ENCODE data around the gene RBMS1.

The RBMS1 gene

DNA sequence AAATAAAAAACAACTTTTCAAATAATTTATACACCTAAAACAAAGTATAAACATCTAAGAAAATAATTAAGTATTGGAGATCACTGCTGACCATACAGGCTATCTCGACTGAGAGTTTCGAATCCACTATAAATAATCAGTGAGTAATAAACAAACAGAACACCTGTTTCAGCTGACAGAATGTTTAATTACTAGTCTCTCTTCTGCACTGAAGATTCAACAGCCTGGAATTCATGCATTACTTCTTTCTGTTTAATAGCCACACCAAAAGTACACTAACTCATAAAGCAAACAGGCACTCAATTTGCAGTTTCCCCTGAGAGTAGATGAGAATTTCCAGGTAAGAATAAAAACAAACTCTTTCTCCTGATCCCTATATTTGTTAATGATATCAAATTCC, 138.5 kb downstream of the RBMS1 start:
- no peak for DNase-seq

DNA sequence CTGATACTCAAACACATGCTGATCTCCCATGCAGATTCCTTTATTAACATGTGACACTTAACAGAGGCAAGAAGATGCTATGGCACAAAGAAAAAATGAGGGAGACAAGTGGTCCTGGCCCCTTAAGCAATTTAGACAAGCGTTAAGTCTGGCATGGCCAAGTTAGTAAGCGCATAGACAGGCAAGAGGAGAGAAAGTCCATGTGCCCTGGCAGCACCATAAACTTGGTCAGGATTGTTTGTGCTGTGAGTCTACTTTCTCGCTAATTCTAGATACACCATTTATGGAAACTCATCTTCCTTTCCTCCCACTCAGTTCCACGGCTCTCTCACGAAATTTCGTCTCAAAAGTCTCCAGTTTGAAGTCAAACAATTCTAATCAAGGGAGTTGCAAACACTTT, 138.9 kb downstream of the RBMS1 start:
- DNase-seq = no peak

DNA sequence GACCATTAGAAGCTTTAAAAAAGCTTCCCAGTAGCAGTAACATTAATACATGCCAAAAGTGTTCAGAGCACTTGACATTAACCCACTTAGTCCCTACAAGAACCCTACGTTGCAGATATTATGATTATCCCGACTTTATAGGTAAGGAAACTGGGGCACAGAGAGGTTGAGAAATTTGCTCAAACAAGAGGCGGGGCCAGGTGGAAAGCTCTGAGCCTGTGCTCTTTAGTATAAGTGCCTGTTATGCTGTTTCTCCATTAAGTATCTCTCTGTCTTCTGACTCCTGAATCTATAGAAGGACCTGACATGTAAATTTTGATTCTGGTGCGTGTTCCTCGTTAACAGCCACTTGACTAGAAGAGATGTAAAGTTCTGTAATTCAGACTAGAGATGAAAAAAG, 139.8 kb downstream of the RBMS1 start:
- DNase-seq = no peak

DNA sequence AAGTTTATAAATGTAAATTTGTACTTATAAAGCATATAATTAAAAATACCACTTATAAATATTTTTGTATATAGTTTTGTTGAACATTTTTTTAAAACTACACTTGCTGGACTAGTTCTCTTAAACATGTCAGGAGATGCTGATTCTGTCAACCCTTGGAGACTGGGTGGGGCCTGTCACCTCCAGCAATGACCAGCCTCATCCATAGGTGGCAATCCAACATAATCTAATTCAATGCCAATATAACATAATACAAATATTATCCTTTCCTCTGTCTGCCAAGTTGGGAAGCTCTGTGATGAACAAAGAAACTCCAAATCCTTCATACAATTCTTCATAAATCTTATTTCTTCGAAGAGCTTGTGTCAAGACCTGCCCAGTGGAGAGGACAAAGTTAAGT, 140.4 kb downstream of the RBMS1 start:
- no peak for DNase-seq

DNA sequence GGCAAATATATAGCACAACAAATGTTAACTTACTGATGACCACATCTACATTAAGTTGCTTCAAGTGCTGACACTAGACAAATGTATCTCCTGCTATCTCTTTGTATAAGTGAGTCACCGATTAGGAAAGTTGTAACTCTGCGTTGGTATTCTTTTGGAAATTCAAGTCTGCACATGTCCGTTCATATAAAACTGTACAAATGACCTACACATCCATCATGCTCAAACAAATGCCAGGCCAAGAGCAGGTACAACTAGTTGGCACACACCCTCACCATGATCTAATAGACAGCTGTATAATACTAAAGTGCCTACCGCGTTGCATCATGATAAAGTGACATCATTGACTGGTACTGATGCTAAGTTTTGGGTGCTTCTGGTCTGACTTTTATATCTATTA, 141.1 kb downstream of the RBMS1 start:
- no peak for DNase-seq

DNA sequence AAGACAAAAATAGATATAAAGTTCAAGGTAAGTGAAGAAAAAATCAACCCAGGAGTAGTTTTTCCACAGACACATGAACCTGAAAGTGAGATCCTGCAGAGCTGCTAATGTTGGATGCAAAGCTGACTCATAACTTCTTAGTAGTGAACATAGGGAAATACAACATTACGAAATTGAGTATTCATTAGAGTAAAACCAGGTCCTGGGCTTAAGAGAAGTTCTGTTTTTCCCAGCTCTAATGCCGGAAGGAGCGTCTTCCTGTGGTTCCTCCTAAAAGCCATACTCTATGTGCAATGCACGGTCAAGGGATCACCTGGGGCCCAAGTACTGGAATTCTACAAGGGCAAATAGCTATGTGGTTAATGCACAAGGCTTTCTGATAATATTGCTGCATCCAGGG, 141.7 kb downstream of the RBMS1 start:
- DNase-seq = no peak

DNA sequence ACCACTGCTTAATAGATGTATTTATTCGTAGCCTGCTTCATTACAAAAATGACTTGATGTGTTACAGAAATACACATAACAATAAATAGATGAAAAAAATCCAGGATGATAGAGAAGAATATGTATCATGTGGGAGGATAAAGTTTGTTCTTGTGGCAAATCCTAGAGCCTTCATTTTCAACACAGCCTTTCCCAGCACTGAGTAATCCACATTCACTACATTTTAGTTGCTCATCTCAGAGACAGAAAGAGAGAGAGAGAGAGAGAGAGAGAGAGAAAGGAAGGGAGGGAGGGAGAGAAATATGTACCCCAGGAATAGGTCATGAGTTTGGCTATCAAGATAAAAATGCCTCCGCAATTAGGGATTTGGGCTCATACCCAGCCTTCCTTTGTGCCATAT, 144.3 kb downstream of the RBMS1 start:
- DNase-seq = no peak

DNA sequence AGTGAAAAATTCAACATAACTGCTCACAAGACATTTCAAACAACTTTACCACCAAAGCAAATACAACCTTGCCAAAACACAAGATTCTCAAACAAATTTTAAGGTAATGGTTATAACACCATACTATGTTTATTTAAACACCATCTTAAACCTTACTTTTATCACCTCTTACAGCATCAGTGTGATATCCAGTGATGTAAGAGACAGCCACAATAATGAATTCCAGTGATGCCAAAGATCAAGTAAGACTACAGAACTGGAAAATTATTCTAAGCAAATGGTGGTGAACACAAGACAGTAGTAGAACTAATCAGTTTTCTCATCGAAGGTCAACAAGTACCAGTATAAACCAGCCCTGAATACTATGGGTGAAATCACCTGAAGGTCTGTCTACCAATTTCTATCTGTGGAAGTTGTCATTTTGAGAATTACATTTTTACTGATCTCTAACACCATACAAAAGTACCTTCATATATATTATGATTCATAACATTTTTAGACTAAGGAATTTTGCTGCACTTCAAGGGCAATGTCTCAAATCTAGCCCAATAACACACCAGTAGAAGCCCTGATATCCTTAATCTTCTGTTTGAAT, 146.2 kb downstream of the RBMS1 start:
- DNase-seq = no peak

DNA sequence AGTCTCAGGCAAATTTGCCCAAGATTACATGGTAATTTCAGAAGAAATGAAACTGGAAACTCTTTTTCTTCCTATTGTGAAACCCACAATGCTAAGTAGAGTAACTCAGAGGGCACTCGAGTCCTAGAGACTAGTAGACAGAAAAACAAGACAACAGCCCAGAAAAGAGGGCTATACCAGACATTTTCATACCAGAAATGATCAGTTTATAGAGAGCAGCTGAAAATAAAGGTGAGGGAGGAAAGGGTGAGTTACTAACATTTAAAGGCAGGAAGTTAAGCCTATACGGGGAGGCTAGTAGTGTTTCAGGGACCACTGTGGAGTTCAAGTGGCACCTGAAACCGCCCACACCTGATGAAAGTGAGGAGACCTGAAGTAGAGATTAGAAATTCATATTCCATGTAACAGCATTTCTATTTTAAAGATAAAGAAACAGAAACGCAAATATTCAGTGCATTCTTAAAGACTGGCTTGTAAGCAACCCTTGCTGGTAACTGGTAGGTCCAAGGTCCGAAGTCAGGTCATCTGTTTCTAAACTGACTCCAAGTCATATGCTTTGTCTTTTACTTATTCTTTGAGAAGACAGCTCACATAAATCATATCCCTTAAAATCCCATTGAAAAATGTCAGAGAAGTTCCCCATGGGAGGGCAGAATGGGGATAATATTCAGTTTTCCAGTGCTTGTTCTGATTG, 148.4 kb downstream of the RBMS1 start:
- DNase-seq = no peak

DNA sequence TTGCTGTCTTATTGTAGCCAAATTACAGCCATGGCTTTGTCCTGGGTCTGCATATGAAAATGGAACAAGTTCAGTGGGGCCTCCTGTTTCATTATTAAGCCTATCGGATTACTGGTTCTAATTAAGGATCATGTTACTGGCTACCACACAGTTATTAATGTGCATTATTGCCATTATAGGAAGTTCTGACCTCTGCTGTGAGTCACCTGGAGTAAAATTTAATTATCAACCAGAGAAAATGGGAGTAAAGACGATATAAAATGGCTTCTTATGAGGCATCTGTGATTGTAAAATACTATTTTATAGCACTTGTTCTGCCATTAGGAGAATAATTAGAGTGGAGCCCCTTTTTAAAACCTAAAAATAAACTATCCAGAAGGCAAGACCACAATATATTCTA, 150.2 kb downstream of the RBMS1 start:
- DNase-seq = no peak

DNA sequence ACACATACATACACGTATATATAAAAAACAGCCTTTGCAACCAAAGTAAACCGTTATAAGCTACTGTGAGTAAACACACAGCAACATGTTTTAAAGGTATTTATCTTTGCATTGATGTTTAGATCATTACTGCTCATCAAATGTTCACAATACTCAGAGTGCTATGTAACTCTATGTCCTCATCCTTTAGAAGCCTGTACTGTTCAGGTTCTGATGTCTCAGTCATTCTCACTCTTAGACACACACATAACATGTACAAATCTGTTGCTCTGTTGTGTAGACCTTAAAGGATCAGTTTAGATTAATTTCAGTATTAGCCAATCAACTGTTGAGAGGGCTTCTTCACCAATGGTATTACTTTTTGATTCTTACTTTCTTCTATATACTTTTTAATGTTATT, 153.9 kb downstream of the RBMS1 start:
- DNase-seq = no peak

DNA sequence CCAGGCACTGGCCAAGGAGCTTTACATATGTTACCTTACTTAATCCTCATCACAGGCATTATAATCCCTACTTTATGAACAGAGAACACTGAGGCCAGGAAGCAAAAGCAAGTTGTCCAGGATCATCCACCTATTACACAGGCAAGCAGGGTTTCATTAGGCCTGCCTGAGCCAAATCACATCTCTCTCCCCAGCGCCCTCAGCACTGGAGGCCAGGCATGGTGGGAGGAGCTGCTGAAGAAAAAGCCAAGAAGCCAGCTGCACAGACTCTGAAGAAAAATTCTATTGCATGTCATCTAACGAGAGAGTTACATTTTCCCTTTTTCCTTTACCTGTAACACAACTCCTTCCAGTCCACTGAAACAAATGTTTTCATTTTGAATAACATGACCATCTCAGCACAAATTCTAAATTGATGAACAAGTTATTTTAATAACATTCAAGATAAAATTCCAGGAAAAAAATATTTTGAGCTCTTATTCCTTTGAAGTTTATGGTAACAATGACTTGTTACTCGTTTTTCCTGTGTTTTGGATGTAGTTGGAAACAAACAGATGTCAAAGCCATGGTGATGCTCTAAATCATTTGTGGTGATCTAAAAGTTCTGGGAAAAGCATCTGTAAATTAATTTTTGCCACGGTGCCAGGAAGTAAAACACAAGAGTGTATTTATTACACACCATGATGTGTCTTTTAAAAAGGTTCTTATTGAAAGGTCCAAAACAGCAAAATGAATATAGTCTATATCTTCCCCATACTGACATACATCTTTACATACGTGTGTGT, 154.5 kb downstream of the RBMS1 start:
- no peak for DNase-seq

DNA sequence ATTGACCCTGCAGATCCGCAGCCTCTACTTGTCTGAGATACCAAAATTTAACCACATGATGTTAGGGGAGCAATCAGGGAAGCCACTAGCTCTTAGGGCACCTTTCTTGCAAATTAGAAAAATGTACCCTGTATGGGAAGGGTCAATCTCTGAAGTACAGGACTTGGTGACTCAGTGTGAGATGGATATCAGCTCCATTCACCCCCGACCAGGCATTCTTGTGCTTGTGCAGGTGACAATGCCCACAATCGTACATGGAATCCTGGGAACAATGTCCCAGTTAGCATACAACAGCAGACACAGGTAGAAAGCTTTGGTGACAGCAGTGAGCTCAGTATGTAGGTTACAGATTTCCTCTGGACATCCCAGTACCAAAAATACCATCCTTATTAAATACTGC, 155.9 kb downstream of the RBMS1 start:
- no peak for DNase-seq

DNA sequence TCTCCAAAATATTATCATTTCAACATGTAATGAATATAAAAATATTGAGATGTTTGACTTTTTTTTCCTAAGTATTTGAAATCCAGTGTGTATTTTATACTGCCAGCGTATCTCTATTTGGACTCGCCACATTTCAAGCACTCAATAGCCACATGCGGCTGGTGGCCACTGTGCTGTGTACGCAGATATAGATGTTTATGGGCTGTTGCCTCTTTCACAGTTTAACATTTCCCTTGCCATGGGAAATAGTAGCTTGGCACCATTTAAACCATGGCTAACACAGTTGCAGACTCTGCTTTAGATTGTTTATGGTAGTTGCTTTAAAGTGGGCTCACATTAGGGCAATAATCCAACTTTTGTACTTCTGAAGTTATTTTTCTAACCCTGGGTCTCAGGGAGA, 157.0 kb downstream of the RBMS1 start:
- DNase-seq = no peak

DNA sequence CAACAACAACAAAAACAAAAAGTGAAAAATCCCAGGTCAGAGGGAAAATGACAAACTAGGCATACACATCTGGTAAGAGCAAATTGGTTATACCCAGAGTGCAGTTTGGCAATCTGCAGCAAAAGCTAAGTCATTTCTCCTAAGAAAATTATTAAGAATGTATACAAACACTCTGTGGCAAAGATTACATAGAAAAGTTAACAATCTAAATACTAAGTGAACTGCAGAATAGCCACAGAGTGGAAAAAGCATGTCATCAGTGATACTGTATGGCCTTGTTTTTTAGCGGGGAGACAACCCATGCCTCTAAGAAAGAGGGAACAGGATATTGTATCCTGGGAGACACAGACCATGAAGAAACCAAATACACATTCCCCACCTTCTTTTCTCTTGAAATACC, 157.5 kb downstream of the RBMS1 start:
- no peak for DNase-seq

DNA sequence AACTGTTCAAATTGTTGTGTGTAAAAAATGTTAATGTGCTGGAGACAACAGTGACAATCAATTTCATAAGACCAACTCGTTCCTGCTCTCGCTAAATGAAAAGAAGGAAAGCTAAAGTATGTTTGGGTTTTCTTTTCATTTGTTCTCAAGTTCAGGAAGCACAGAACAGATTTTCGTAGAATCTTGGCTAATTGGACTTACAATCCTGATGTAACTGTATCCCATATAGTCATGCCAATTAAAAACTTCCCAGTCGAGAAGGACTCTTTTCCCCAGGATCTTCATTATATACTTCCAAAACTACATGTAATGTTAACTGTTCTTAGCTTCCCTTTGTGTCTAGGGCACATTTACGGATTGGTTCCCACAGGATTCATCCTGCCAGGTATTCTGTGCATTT, 158.2 kb downstream of the RBMS1 start:
- DNase-seq = no peak

DNA sequence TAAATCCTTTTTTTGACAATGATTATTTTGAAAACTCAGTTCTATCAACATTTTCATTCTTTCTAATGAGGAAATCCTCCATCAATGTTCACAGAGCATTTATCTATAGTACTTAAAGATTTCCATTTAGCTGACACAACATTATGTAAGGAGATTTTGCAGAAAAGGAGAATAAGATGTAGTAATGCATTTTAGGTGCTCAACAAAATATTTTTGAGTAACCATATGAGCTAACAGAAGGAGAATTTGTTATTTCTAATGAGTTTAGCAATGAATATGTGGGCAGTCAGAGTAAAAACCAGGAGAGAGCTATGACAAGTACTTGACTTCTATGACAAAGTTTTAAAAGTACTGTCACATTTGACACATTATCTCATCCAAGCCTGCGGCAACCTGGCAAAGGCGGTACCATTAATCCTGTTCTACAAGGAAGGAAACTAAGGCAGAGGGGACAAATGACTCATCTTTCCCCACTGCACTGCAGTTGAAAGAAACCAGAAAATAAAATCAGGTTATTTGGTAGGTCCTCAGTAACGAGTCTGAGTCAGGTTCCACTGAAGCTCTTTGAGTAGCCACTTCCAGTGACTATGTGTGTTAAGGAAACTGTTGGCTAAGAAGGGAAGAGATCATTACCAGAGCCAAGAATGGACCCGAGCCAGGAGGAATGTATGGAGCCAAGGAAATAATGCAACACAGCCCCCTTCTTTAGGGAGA, 159.4 kb downstream of the RBMS1 start:
- peak in 1 of 2 experiments; percentile 40 for DNase-seq

DNA sequence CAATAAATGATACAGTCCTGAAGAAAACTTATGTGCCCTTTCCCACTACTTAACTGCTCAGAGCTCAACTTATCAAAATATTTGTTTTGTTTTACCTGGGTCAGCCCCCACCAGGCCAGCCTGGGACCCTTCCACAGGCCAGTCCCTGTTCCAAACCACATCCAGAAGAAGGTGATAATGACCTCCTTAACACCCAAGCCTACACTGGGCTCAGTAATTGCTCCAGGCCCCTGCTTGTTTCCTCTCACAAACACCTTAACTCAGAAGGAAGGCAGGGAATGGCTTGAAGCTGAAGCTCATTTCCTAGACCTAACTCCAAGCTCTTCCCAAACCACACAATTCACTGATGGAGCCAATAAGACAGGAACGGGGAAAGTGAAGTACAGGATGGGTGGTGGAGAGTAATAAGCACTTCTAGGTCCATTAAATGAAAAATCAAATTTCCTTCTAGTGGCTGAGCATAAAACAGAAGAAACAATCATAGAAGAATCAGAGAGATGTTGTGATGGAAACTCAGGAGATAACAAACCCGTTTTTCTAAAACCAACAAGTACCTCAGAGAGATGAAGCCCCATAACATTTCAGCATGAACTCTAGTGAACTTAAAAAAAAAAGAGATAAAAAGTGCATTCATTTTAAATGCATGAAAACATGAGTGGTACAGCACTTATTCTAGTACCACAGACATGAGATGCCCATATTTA, 160.1 kb downstream of the RBMS1 start:
- no peak for DNase-seq

DNA sequence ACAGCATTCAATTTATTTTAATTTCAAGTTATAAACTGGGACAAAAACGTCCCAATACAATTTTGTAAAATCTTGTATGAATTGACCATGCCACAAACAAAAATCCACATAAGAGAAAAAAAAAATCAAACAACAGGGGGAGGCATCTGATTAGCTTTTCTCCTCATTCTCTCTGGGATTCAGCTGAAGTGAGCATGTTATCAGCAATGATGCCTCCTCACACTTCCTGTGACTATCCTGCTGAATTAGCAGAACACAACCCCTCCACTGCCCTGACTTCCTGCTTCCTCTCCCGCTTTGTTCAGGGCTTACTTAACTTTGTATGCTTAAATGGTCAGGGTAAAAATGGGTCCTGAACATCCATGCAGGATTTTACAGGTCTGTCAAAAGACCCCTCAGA, 161.3 kb downstream of the RBMS1 start:
- peak in 1 of 2 experiments; percentile 28 for DNase-seq

DNA sequence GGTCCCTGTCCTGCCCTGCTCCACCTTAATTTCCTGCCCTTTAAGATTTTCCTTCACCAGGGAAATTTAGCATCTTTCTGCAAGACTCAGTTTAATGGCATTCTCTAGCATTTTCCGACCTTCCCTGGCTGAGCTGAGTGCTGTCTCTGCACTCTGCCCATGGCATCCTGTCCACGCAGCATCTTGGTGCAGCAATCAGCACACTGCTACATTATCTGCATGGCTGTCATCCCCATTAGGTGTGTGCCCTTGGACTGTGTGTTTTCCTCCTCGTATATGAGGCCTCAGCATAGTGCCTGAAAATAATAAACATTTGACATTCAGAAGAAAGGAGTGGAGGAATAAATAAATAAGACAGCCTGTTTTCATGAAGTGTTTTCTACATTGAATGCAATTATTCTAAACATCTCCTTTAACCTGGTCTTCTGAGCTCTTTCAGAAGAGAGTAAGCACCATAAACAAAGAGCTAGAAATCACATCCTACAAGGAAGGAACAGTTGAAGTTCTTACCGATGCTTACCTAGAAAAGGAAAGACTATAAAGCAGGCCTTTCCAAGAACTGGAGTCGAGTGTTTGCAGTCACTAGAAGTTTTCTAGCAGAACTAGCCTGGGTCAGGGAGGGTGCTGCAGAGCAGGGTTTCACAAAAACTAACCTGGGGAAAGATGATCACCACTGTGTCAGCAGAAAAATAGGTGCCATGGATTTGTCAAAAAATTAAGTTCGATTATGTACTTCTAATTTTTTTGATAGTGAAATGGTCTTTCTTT, 162.2 kb downstream of the RBMS1 start:
- DNase-seq = no peak

DNA sequence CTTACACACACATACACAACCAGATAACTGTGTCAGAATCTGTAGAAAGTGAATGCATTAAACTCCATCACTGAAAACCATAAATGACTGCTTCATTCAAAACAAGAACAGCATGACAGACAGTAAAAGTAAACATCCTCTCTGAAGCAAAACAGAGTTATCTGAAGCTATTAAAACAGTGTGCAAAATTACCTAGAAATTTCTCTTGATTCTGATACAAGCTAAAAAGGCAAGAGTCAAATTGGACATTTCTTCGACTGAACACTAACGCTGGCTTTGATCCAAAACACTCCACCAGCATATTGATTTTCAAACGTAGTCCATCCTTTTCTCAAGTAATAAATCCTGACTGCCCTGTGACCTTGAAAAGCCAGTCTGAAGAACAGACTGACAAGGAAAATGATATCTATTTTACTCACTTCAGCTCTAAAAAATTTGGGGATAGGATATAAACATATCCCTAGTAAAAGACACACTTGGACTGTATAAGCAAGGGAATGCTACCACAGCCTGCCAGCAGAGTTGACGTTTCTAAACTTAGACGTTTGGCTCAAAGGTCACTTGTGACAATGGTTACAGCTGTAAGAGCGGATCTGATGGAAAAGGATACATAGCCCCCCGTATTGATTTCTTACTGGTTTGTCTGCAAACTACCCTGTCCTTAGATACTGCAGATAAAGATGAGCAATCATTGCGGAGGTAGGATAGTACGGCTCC, 164.6 kb downstream of the RBMS1 start:
- DNase-seq = no peak

DNA sequence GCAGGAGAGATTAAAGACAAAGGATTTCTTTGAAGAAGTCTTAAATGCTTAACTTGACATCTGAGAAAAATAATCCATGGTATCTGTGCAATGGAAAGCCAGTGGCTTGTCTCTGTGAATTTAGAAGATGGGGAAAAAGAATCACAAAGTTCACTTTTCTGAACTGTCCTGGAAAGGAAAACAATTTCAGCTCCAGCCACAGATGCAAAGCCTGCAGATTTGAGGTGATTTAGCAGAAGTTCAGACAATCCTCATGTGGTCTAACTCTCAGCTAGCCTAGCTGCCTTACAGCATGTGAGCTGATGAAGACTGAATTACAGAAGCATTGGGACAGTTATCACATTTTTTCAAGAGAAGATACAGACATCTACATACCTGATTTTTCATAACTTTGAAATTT, 166.8 kb downstream of the RBMS1 start:
- no peak for DNase-seq
